IPS-18c (cell line): ENCODE data around the gene MAG.

Experiments used
- H3K4me3 ChIP-seq: 2 replicates; pipeline ENCODE4 v1.7.0; 2013; ENCODE audit warnings: low read depth, mild to moderate bottlenecking, low read length, moderate library complexity; ENCODE audit not compliant: insufficient read depth
- H3K9me3 ChIP-seq: one replicate; pipeline ENCODE4 v1.6.1; 2013; ENCODE audit warnings: mild to moderate bottlenecking, low read length, moderate library complexity; ENCODE audit not compliant: control insufficient read depth, insufficient read depth

MAG gene

DNA sequence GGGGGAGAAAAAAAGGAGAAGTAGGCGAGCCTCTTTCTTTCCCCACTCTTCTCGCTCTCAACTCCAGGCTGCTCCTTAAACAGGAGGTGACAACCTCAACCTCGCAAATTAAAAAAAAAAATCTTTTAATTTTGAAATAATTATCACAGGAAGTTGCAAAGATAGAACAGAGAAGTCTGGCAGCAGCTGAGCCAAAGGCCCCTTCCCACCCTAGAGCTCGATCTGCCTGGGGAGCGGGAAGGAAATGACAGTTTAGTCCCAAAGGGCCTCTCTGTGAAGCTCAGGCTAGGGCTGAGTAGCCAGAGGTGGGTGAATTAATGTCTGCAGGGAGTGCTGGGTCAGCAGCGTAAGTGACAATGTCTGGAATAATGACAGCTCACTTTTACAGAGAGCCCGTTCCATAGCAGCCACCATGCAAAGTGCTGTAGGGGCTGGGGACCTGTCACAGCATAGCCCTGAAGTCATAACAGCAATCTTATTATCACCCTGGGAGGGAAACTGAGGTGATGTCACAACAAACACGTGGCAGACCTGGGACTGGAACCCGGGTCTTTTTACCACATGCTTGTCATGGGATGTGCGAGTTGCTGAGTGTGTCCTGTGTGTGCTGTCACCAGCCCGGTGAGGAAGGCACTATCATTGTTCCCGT lies 28.2 kb downstream of the MAG start:
- Histone ChIP-seq H3K4me3 (no peak overlapping the region), H3K9me3 (peaks cover 2% of the 10 kb centered on the region)

DNA sequence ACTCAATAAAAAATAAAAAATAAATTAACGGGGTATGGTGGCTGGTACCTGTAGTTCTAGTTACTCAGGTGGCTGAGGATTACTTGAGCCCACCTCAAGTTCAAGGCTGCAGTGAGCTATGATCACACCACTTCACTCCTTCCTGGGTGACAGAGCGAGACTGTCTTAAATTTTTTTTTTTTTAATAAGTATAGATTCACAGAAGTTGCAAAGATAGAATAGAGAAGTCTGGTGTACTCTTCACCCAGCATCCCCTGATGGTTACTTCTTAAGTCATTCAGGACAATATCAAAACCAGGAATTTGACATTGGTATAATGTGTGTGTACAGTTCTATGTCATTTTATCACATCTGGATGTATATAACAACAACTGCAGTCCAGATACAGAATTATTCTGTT lies 29.3 kb downstream of the MAG start:
- H3K4me3 ChIP-seq, result no peak overlapping the region

DNA sequence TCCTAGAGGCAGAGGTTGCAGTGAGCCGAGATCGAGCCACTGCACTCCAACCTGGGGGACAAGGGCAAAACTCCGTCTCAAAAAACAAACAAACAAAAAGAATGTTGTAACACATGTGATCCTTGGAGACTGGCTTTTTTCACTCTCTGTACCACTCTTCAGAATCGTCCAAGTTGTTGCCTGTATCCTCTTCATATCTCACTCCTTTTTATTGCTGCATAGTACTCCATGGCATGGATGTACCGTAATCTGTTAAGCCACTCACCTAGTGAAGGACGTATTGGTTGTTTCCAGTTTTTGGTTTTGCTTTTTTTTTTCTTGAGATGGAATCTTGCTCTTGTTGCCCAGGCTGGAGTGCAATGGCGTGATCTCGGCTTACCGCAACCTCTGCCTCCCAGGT lies 30.1 kb downstream of the MAG start:
- no peak overlapping the region for H3K4me3 ChIP-seq

More for the DNA sequence above, 29.3 kb downstream of the MAG start:
- H3K9me3 ChIP-seq, result peaks cover 2% of the 10 kb centered on the region

DNA sequence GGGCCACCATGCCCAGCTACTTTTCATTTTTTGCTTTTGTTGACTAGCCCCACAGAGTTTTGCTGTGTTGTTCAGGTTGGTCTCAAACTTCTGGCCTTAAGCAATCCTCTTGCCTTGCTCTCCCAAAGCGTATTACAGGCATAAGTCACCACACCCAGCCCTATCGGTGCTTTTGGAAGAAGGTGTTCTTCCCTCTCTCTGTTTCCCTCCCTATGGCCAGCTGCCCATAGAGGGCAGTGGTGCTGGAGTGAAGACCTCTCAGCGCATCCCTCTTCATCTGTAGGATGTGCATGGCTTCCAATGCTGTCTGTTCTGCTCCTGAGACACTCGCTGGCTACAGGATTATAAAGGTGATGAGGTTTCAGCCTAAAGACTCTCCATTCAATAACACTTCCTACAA lies 35.7 kb downstream of the MAG start:
- no peak overlapping the region for H3K4me3 ChIP-seq
- H3K9me3 ChIP-seq, result no peaks in the 10 kb centered on the region

More for the DNA sequence above, 30.1 kb downstream of the MAG start:
- peaks cover 2% of the 10 kb centered on the region for H3K9me3 ChIP-seq

DNA sequence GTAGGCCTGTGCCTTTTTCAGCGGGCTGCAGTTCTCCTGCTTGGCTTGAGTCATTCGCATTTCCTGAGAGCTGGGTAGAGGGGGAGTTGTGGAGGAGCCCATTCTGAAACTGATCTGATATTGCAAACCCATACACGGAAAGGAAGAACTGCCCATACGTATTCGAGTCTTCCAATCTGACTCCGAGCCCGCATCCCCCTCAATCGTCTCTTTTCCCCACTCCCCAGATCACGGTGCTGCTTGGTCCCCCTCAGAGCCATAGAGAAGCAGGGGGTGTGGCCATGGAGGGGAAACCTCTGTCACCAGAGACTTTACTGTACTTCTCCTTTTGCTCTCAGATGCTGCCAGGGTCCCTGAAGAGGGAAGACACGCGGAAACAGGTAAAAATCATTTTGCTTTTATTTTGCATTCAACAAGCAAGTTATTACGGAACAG lies 36.9 kb downstream of the MAG start, which contains the start of gene CD22:
Gene CD22, plus strand, starts transcription at position 337 of the 435 bp plus-strand sequence. CDS start 2,854 bp downstream, outside the sequence.
- Histone ChIP-seq H3K9me3 (no peaks in the 10 kb centered on the region), H3K4me3 (no peak within 1 kb of the TSS)

DNA sequence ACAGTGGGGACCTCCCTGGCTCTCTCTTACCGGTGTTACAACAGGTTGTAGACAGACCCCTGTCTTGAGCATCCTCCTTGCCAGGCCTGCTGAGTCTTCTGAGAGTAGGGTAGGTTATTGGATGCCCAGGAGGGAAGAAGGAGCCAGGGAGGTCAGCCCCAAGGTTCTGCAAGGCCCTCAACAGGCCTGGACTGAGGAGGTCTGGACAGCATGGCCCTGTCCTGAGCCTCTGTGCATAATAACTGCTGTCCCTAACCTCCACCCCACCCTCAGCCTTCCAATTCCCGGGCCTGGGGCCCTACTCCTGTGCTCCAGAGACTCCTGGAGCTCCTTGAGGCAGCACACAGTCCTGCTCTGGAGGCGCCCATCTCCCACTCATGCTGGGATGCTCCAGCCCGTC lies 37.4 kb downstream of the MAG start:
- Histone ChIP-seq H3K9me3 (no peaks in the 10 kb centered on the region), H3K4me3 (no peak overlapping the region)

DNA sequence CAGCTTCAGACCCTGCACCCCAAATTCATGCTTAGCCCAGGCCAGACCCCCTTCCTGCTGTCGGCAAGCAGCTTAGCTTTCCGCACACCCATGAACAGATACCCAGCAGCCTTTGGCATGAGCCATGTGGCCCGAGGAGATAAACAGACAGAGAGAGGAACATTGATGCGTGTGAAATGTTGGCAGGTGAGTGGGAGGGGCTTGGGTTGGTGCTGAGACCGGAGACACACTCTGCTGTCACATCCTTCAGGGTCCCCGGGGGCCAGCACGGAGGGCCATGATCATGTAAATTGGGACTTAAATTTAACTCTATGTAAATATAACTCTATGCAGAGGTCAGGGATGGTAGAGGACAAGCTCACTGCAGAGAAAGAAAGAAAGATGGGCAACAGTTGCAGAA lies 38.5 kb downstream of the MAG start:
- no peak overlapping the region for H3K4me3 ChIP-seq

DNA sequence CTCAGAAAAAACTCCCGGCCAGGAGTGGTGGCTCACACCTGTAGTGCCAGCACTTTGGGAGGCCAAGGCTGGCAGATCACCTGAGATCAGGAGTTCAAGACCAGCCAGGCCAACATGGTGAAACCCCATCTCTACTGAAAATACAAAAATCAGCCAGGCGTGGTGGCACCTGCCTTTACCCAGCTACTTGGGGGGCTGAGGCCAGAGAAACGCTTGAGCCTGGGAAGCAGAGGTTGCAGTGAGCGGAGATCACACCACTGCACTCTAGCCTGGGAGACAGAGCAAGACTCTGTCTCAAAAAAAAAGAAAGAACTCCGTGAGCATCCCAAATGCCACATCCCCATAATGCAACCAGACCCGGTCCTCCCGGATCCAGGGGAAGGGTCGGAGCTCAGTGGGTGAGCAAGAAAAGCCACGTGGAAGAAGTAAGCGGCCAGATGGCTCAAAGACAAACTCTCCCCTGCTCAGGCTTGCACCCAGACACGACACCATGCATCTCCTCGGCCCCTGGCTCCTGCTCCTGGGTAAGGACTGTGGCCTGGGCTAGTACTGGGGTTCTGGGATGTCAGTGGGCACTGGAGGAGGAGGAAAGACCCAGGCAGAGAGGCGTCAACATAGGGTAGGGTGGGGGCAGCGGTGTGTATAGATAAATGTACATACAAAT lies 39.7 kb downstream of the MAG start:
- Histone ChIP-seq H3K4me3 (no peak overlapping the region), H3K9me3 (no peaks in the 10 kb centered on the region)

More for the DNA sequence above, 38.5 kb downstream of the MAG start:
- H3K9me3 ChIP-seq, result no peaks in the 10 kb centered on the region

DNA sequence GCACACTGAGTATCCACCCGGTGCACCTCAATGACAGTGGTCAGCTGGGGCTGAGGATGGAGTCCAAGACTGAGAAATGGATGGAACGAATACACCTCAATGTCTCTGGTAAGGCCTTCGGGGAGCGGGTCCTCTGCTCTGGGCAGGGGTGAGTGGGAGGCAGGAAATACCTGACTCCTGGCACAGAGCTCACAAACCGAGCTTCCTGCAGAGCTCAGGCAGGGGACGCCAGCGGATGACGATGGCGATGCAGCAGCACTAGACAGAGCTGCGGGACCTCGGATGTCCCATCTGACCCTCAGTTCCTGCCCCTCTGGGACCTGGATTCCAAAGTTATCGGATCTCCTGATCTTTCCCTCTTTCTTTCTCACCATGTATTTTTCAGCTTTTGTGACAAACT lies 40.9 kb downstream of the MAG start:
- no peaks in the 10 kb centered on the region for H3K9me3 ChIP-seq
- H3K4me3 ChIP-seq, result no peak overlapping the region

DNA sequence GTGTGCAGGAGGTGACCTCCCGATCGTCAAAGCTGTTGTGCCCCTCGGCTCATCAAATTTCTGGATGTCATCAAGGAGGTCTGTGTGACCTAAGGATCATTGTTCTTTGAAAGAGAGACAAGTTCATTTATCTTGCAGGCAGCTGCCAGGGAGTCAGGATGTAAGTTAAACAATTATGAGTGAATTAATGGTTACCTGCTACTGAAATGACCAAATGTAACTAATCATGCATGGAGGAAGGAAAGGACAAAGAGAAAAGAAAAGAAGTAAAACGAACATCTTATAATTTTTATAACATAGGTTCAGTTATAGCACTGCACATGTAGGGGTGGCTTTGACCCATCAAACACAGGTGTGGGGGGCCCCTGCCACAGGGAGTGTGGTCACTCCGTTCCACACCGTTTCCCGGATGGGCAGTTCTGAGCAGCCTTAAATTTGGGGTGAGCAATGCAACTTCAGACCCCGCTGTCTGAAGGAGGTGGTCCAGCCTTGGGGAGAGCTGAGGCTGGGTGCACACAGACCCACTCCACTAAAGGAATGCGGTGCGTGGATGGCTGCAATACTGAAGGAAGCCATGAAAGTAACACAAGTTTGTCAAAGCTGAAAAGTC lies 42.3 kb downstream of the MAG start:
- Histone ChIP-seq H3K9me3 (no peaks in the 10 kb centered on the region), H3K4me3 (no peak overlapping the region)

DNA sequence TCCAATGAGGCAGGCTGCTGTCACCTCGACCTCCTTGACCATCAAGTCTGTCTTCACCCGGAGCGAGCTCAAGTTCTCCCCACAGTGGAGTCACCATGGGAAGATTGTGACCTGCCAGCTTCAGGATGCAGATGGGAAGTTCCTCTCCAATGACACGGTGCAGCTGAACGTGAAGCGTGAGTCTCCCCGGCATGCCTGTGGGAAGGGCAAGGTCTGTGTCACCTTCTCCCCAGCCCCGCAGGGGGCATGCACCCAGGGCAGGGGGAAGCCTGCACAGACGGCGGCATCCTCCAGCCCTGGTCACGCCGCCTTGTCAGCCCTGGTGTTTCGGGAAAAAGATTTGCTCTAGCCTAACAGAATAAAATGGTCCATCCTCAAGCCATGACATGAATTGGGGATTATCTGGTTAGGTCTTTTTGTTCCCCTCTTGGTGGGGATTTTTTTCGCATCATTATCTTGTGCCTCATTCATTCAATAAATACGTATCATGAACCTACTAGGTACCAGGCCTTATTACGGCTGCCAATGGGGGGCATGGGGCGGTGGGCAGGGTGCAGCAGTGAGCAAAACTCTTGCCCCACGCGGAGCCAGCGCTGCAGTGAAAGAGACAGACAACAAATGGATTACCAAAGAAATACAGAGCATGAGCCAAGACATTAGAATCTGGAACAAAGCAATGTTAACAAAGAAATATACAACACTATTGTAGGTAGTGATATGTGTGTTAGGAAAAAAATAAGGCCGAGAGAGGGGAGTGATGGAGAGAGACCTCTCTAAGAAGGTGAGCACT lies 44.4 kb downstream of the MAG start:
- Histone ChIP-seq H3K4me3 (no peak overlapping the region), H3K9me3 (no peaks in the 10 kb centered on the region)

DNA sequence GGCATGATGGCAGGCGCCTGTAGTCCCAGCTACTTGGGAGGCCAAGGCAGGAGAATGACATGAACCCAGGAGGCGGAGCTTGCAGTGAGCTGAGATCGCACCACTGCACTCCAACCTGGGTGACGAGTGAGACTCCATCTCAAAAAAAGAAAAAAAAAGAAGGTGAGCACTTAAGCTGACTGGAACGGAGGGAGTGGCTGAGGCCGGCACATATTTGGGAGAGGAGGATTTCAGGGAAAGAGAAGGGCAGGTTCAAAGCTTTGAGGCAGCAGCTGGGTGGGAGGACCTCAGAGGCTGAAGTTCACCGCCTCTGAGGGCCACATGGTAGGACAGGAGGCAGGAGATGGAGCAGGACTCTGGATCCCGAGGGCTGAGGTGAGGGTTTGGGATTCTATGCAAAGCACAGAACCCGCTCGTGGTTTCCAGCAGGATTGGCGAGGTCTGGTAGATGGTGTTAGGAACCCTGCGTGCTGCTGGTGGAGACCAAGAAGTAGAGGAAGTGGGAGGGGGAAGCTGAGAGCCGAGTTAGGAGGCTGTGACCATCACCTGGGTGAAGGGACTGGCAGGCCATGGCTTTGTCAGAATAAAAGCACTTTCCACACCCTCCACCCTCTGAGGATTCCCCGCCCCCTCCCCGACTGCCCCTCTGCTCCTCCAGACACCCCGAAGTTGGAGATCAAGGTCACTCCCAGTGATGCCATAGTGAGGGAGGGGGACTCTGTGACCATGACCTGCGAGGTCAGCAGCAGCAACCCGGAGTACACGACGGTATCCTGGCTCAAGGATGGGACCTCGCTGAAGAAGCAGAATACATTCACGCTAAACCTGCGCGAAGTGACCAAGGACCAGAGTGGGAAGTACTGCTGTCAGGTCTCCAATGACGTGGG lies 45.4 kb downstream of the MAG start:
- H3K9me3 ChIP-seq, result no peaks in the 10 kb centered on the region
- H3K4me3 ChIP-seq, result no peak overlapping the region

DNA sequence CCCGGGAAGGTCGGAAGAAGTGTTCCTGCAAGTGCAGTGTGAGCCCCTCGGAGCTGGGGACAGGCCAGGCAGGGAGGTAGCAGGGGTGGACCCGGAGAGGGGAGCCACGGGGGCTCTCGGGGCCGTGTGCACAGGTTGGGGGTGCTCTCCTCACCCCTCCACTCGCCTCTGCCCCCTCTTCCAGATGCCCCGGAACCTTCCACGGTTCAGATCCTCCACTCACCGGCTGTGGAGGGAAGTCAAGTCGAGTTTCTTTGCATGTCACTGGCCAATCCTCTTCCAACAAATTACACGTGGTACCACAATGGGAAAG lies 46.0 kb downstream of the MAG start:
- Histone ChIP-seq H3K9me3 (no peaks in the 10 kb centered on the region), H3K4me3 (no peak overlapping the region)

DNA sequence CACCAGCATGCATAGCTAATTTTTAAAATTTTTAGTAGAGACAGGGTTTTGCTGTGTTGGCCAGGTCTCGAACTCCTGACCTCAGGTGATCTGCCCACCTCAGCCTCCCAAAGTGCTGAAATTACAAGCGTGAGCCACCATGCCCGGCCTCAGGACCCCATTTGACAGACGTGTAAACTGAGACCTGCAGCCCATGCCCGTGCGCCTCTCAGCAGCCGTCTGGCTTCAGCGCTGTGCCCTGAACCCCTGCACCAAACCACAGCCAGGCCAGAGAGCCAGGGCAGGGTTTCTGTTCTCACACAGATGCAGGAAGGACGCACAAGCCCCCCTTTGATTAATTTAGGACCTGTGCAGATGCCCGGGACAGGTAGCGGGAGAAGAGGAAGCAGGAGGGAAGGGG lies 48.5 kb downstream of the MAG start:
- H3K9me3 ChIP-seq, result no peaks in the 10 kb centered on the region
- H3K4me3 ChIP-seq, result no peak overlapping the region

DNA sequence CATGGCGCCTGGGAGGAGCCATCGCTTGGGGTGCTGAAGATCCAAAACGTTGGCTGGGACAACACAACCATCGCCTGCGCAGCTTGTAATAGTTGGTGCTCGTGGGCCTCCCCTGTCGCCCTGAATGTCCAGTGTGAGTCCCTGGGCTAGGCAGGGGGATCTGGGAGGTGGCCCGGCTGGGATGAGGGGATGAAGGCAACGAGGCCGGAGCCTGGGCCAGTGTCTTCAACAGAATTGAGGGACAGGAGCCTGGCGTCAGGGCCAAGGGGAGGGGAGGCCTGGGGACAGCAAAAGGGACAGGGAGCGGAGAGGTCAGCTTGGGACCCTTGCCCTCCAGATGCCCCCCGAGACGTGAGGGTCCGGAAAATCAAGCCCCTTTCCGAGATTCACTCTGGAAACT lies 49.0 kb downstream of the MAG start:
- H3K9me3 ChIP-seq, result no peaks in the 10 kb centered on the region
- H3K4me3 ChIP-seq, result no peak overlapping the region

DNA sequence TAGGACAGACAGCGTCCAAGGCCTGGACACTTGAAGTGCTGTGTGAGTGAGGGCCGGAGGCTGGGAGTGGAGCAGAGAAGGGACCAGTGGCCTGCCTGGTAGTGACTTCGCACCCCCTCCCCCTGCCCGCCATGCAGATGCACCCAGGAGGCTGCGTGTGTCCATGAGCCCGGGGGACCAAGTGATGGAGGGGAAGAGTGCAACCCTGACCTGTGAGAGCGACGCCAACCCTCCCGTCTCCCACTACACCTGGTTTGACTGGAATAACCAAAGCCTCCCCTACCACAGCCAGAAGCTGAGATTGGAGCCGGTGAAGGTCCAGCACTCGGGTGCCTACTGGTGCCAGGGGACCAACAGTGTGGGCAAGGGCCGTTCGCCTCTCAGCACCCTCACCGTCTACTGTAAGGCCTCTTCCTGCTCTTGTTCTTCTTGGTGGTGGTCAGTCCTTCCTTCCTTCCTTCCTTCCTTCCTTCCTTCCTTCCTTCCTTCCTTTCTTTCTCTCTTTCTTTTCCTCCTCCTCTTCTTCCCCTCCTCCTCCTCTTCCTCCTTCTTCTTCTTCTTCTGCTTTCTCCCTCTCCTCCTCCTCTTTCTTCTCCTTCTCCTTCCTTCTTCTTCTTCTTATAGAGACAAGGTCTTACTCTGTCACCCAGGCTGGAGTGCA lies 49.7 kb downstream of the MAG start:
- peaks cover 2% of the 10 kb centered on the region for H3K9me3 ChIP-seq
- H3K4me3 ChIP-seq, result no peak overlapping the region
